ENCODE results near the gene ARHGAP23.

The ARHGAP23 gene

DNA sequence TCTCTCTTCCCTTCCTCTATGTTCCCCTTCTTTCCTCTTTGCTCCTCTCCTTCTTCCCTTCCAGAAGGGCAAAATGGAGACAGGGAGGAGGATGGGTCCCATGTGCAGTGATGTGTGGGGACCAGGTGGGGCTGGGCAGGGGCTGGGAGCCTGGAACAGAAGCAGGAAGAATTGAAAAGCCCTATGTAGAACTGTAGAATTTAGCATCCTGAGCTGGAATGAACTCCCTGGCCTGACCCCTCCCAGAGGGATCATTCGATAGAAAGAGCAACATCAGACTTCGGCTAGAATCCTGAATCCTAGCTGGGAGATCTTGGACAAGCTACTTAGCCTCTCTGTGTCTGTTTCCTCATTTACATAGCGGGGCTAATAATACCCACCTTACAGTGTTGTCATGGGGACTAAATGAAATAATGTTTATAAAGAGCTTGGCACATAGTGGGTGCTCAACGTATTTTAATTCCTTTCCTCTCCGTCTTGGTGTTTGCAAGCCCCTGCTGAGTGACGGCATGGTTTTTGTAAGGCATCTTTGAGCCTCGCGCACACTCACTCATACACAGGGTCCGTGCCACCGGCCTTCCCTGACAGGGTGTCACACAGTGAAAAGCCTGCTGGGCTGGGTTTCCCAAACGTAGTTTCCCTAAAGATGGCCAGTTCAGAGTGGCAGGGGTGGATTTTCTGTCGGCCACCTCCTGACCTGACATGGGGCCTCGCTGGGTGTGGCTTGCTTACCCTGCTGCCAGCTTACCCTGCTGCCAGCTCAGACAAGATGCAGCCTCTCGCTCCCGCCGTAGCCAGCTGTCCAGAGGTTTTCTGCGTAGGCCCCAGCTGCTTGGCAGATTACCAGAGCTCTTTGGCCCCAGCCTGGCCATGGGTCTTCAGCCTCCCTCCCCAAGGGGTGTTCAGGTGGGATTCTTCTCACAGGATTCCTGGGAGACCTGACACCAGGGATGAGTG, 6.1 kb upstream of the ARHGAP23 start:
- Histone ChIP-seq H3K27me3 (ENCODE audit: insufficient read depth, low read length) (peaks cover 57% of the 10 kb centered on the region), H3K4me1 (ENCODE audit: insufficient read depth, low read length) (peaks cover 39% of the 10 kb centered on the region), H3K9me3 (ENCODE audit: insufficient read depth, low read depth, low read length) (no peaks in the 10 kb centered on the region), H3K4me3 (ENCODE audit: low read length) (no peak overlapping the region), H3K9ac (ENCODE audit: low read depth, low read length) (peak overlapping the region; percentile 37; the same call in 1 of the 2 replicates), H3K36me3 (ENCODE audit: insufficient read depth, low read depth, low read length) (no peaks in the 10 kb centered on the region), H3K27ac (ENCODE audit: low read length) (no peak overlapping the region)

DNA sequence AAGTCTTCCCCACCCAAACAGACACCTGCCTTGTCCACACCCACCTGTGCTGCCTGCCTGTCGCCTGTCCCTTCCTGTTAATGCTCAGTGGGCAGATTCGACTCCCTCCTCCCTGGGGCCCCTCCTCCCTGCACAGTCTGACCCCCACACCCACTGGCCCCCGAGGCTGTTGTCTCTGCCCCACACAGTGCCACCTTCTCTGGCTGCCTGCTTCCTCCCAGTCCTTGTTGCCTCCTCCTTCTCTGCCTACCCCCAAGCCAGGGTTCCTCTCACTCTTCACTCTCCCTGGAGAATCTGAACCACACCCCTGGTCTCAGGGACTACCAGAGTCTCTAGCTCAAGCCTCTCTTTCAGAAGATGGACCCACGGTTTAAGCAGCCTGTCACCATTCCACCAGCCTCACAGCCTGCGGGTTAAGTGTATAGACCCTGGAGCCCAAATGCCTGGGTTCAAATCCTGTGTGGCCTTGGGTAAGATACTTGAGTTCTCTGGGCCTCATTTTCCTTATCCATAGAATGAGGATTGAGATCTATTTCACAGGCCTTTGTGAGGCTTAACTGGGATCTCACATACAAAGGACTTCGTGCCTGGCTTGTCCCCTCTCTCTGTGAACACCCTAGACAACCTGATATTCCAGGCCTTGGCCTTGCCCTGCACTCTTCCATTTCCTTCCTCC, 3.8 kb upstream of the ARHGAP23 start:
- Histone ChIP-seq H3K27ac (ENCODE audit: low read length) (no peak overlapping the region), H3K4me1 (ENCODE audit: insufficient read depth, low read length) (peaks cover 43% of the 10 kb centered on the region), H3K27me3 (ENCODE audit: insufficient read depth, low read length) (peaks cover 44% of the 10 kb centered on the region), H3K9me3 (ENCODE audit: insufficient read depth, low read depth, low read length) (no peaks in the 10 kb centered on the region), H3K36me3 (ENCODE audit: insufficient read depth, low read depth, low read length) (no peaks in the 10 kb centered on the region), H3K4me3 (ENCODE audit: low read length) (no peak overlapping the region), H3K9ac (ENCODE audit: low read depth, low read length) (no peak overlapping the region)

- Histone ChIP-seq H3K27me3 (ENCODE audit: insufficient read depth, low read length) (peaks cover 38% of the 10 kb centered on the region), H3K4me3 (ENCODE audit: low read length) (no peak overlapping the region), H3K27ac (ENCODE audit: low read length) (no peak overlapping the region), H3K9me3 (ENCODE audit: insufficient read depth, low read depth, low read length) (no peaks in the 10 kb centered on the region), H3K36me3 (ENCODE audit: insufficient read depth, low read depth, low read length) (no peaks in the 10 kb centered on the region), H3K9ac (ENCODE audit: low read depth, low read length) (no peak overlapping the region), H3K4me1 (ENCODE audit: insufficient read depth, low read length) (peaks cover 45% of the 10 kb centered on the region)
Measured at GRCh38 chr17:38425031-38425430, 3.2 kb upstream of the ARHGAP23 start.

GRCh38 chr17:38425744-38426143, 2.5 kb upstream of the ARHGAP23 start:
- Histone ChIP-seq H3K27me3 (ENCODE audit: insufficient read depth, low read length) (peaks cover 30% of the 10 kb centered on the region), H3K9ac (ENCODE audit: low read depth, low read length) (no peak overlapping the region), H3K36me3 (ENCODE audit: insufficient read depth, low read depth, low read length) (no peaks in the 10 kb centered on the region), H3K27ac (ENCODE audit: low read length) (no peak overlapping the region), H3K9me3 (ENCODE audit: insufficient read depth, low read depth, low read length) (no peaks in the 10 kb centered on the region), H3K4me3 (ENCODE audit: low read length) (no peak overlapping the region), H3K4me1 (ENCODE audit: insufficient read depth, low read length) (peaks cover 42% of the 10 kb centered on the region)

DNA sequence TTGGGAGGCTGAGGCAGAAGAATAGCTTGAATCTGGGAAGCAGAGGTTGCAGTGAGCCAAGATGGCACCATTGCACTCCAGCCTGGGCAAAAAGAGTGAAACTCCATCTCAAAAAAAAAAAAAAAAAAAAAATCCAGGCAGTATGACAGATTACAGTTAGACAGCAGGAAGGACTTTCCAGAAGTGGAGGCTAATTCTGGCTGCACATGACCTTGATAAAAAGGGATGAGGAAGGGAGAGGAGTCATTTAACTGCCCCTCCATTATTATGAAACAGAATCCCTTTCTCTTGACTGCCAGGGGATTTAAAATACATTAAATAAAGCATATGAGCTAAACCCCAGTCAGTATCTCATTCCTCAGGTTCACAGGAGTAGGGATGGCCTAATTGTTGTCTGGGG, 1.8 kb upstream of the ARHGAP23 start:
- H3K36me3 ChIP-seq (ENCODE audit: insufficient read depth, low read depth, low read length): no peaks in the 10 kb centered on the region
- no peak overlapping the region for H3K4me3 ChIP-seq (ENCODE audit: low read length)
- no peak overlapping the region for H3K27ac ChIP-seq (ENCODE audit: low read length)
- peaks cover 35% of the 10 kb centered on the region for H3K4me1 ChIP-seq (ENCODE audit: insufficient read depth, low read length)
- peaks cover 24% of the 10 kb centered on the region for H3K27me3 ChIP-seq (ENCODE audit: insufficient read depth, low read length)
- H3K9ac ChIP-seq (ENCODE audit: low read depth, low read length): no peak overlapping the region
- no peaks in the 10 kb centered on the region for H3K9me3 ChIP-seq (ENCODE audit: insufficient read depth, low read depth, low read length)

GRCh38 chr17:38427160-38427949, 909 bp upstream of the ARHGAP23 start:
- Histone ChIP-seq H3K27ac (ENCODE audit: low read length) (no peak overlapping the region), H3K36me3 (ENCODE audit: insufficient read depth, low read depth, low read length) (no peaks in the 10 kb centered on the region), H3K9ac (ENCODE audit: low read depth, low read length) (peak overlapping the region; percentile 71; the same call in 1 of the 2 replicates), H3K4me1 (ENCODE audit: insufficient read depth, low read length) (peaks cover 27% of the 10 kb centered on the region), H3K27me3 (ENCODE audit: insufficient read depth, low read length) (peaks cover 14% of the 10 kb centered on the region; the same call in 1 of the 2 replicates), H3K4me3 (ENCODE audit: low read length) (peak overlapping the region; percentile 77), H3K9me3 (ENCODE audit: insufficient read depth, low read depth, low read length) (no peaks in the 10 kb centered on the region)

- H3K36me3 ChIP-seq (ENCODE audit: insufficient read depth, low read depth, low read length): no peaks in the 10 kb centered on the region
- no peak overlapping the region for H3K27ac ChIP-seq (ENCODE audit: low read length)
- H3K4me1 ChIP-seq (ENCODE audit: insufficient read depth, low read length): peaks cover 27% of the 10 kb centered on the region
- H3K27me3 ChIP-seq (ENCODE audit: insufficient read depth, low read length): peaks cover 13% of the 10 kb centered on the region; the same call in 1 of the 2 replicates
- no peaks in the 10 kb centered on the region for H3K9me3 ChIP-seq (ENCODE audit: insufficient read depth, low read depth, low read length)
- H3K4me3 ChIP-seq (ENCODE audit: low read length): peak overlapping the region; percentile 70
- H3K9ac ChIP-seq (ENCODE audit: low read depth, low read length): peak overlapping the region; percentile 63; the same call in 1 of the 2 replicates
Measured at GRCh38 chr17:38428643-38429371, 543 bp downstream of the ARHGAP23 start.

DNA sequence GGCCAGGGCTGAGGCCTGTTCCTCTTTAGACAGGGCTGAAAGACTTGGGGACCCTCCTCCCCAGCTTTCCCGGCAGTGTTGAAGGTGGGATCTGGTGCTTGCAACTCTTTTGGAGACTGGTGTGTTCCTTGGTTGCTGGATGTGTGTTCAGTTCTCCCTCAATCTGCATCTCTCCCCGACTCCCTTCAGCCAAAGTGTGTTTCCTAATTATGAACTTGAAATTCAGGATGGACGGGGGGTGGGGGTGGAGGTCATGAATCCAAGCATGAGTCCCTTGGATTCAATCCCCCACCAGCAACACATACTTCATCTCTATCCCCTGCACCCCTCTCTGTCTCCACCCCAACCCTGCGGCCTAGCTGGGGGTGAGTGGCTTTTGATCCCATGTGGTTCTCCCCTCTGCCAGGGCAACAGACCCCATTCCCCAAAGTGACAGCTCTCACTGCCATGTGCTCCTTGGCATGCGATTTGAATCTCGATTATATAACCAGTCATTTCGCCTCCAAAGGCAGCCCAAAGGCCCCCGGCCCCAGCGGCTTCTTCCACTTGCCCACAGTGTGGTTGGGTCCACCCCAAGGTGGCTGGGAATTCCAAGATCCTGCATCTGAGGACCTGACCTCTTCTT, 1.3 kb downstream of the ARHGAP23 start:
- Histone ChIP-seq H3K36me3 (ENCODE audit: insufficient read depth, low read depth, low read length) (no peaks in the 10 kb centered on the region), H3K9me3 (ENCODE audit: insufficient read depth, low read depth, low read length) (no peaks in the 10 kb centered on the region), H3K9ac (ENCODE audit: low read depth, low read length) (peak overlapping the region; percentile 63; the same call in 1 of the 2 replicates), H3K27me3 (ENCODE audit: insufficient read depth, low read length) (peaks cover 13% of the 10 kb centered on the region; the same call in 1 of the 2 replicates), H3K27ac (ENCODE audit: low read length) (no peak overlapping the region), H3K4me1 (ENCODE audit: insufficient read depth, low read length) (peaks cover 27% of the 10 kb centered on the region), H3K4me3 (ENCODE audit: low read length) (peak overlapping the region; percentile 70)

DNA sequence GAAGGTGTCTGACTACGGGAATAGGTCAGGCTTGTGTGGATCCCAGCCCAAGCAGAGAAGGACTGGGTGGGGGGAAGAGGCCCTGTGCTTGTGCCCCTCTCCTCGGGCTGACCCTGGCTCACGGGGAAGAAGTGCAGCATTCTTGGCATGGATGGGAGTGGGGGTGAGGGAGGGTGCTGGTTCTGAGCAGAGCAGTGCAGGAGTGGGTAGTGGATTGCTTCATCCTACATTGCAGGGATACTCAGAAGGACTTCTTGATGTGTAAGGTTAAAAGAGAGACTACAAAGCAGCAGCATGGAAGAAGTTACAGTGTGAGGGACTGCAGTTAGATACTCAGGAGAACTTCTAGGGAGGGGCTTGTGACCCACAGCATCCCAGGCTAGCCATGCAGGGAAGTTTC, 2.1 kb downstream of the ARHGAP23 start:
- H3K27me3 ChIP-seq (ENCODE audit: insufficient read depth, low read length): peaks cover 13% of the 10 kb centered on the region; the same call in 1 of the 2 replicates
- H3K36me3 ChIP-seq (ENCODE audit: insufficient read depth, low read depth, low read length): no peaks in the 10 kb centered on the region
- H3K9me3 ChIP-seq (ENCODE audit: insufficient read depth, low read depth, low read length): no peaks in the 10 kb centered on the region
- H3K27ac ChIP-seq (ENCODE audit: low read length): no peak overlapping the region
- peak overlapping the region; percentile 70; the same call in 1 of the 2 replicates for H3K4me3 ChIP-seq (ENCODE audit: low read length)
- H3K9ac ChIP-seq (ENCODE audit: low read depth, low read length): peak overlapping the region; percentile 1; the same call in 1 of the 2 replicates
- peaks cover 24% of the 10 kb centered on the region for H3K4me1 ChIP-seq (ENCODE audit: insufficient read depth, low read length)

- Histone ChIP-seq H3K4me1 (ENCODE audit: insufficient read depth, low read length) (peaks cover 19% of the 10 kb centered on the region), H3K27ac (ENCODE audit: low read length) (no peak overlapping the region), H3K9me3 (ENCODE audit: insufficient read depth, low read depth, low read length) (no peaks in the 10 kb centered on the region), H3K9ac (ENCODE audit: low read depth, low read length) (no peak overlapping the region), H3K4me3 (ENCODE audit: low read length) (no peak overlapping the region), H3K36me3 (ENCODE audit: insufficient read depth, low read depth, low read length) (no peaks in the 10 kb centered on the region), H3K27me3 (ENCODE audit: insufficient read depth, low read length) (peaks cover 13% of the 10 kb centered on the region; the same call in 1 of the 2 replicates)
Measured at GRCh38 chr17:38430822-38431221, 2.6 kb downstream of the ARHGAP23 start.

Measured in iPS-20b (cell line).